Measurements from ENCODE around the gene POLR3G.

The POLR3G gene

DNA sequence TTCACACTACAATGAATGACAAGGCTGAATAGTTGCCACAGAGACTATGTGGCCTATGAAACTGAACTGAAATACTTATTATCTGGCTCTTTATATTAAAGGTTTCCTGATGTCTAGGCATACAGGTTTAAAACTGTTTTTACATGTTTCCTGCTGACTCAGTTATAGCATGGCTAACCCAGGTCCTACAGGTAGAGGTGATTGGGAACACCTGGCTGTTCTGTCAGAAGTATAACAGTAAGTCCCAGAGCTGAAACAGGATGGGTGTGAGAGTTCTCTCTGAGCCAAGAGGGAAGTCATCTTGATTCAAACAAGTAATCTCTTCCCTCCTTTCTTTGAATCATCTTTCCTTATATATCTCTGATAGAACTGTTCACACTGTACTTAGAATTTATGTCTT lies 79.0 kb downstream of the POLR3G start:
- DNase-seq: no peak

DNA sequence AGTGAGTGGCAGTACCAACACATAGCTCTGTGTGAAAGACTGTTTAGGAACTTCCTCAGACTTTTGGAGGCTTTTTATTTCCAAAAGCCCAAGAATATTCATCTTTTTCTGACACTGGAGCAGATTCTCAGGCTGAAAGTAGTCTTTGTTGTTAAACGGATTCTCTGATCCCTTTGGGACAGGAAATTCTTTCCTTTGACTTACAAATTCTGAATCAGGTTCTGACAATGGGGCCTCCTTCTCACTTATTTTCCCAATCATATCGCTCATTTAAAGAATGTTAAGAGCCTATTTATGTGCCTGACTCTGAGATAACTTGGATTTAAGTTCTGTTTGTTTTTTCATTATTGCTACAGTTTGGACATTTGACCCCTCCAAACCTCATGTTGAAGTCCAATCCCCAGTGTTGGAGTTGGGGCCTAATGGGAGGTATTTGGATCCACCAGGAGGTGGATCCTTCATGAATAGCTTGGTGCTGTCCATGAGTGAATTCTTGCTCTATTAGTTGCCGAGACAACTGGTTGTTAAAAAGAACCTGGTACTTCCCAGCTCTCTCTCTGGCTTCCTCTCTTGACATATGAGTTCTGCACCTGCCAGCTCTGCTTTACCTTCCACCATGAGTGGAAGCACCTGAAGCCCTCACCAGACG lies 79.8 kb downstream of the POLR3G start:
- DNase-seq: no peak

DNA sequence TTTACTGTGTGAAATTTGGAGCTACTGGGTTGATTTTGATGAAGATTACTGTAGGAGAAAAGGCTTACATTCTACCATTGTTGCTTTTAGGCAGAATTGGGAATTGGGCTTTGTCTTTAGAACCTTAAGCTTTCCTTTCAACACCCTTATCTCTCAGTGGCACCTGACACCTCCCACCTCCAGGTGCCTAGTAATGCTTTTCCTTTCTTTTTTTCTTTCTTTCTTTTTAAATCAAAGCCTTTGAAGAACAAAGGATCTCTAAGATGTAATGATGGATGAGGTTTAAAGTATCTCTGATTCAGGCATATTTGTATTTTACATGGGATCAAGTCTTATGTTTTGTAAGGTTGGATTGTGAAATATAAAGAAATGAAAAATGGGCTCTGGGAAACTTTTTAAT lies 81.0 kb downstream of the POLR3G start:
- DNase-seq: no peak

DNA sequence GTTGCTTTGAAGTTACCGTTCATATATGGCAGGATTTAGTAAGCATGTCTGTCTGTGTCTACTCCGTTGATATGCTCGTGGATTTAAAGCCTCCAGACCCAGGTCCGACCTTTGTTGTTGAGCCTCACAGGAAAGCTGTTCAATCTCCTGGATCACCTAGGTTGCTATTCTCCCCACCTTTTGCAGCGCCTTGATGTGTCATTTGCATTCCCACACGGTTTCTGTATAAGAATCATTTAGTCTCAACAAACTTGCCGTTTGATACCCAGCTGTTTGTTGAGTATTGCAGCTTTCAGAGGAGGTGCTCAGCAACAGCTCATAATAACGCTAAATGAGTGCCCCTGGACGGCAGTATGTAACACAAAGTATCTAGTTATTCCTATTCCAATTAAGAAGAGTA lies 82.7 kb downstream of the POLR3G start:
- no peak for DNase-seq

DNA sequence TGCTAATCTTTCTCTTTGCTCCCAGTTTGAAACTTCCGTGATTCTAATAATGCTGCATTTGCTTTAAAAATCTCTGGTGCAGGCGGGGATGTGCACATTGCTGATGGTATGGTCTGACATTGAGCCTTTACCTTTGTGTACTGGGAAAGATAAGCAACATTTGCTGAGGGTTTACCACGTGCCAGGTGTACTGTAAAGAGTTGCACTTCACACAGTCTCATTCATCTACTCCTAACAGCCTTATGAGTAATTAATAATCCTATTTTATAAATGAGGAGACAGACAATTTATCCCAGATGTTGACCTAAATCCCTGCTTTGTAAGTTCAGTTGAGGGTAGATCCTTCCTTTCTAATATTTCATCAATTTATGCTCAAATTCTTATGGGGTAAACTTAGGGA lies 83.2 kb downstream of the POLR3G start:
- no peak for DNase-seq

DNA sequence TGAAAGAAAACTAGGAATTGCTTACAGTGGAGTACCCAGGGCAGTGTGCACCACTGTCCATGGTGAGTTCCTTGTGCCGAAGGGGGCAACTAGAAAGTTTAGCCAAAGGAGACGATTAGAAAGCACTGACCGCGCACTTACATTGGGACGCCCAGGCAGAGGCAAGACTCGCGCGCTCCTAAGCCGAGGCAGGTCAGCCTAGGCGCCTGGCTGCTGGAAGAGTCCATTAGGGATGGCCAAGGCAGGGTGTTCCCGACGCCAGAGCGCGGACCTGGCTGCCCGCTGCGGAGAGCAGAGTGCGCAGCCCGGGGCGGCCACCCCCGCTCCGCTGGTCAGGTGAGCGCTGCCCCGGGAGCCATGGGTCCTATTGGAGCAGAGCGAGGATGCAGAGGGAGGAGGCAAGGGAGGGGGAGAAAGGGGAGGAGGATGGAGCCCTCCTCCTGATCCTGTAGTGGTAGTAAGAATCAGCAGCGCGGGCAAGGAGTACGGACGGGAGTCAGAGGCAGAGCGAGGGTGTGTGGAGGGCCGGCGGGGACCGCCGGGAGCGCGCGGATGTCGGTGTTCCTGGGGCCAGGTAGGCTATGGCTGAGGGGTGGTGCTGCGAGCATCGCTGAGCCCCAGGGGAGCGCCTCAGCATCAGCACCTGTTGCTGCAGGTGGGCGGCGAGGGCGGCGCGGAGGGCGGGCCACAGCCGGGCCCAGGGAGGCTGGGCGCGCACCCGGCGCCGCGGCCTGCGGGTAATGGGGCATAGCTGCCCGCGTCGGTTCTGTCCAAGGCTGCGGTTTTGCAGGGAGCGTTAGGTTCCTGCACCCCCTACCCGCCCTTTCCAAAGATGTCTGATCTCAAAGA lies 83.9 kb downstream of the POLR3G start, which contains the start of gene ADGRV1:
TSS of gene ADGRV1 (plus strand) at position 454 of the 849 bp plus-strand sequence. CDS start at position 553, 99 bp downstream.
- DNase-seq: peak; percentile 98

DNA sequence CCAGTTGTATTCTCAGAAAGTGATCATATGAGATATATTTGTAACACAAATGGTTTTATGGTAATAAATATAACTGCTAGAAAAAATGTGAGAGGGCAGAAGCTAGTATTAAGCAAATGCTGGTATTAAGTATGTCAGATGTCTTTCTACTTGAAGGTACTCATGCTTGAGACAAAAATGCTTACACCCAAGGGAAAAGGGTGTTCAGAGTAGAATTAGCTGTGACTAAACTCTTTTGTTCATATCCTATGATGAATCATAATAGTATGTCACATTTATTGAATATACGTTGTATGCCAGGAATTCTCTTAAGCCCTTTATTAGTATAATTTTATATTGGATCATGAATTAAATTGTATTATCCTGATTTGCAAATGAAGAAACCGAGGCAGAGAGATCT lies 86.1 kb downstream of the POLR3G start:
- DNase-seq: no peak

DNA sequence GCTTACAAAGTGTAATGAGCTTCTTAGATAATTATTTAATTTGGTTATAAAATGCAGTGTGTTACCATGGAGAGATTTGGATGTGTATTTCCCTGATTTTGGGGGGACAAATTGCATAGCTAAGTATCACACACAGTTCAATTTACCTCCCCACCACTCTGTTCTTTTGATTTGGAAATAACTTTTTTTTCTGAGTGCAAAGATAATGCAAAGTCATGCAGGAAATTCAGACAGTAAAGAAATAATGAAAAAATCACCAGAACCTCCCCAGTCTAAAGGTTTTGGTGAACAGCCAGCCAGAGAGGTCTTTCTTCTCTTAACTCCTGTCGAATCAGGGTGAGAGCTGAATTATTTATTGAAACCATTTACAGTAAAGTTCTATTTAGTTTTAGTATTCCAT lies 87.1 kb downstream of the POLR3G start:
- DNase-seq: no peak

DNA sequence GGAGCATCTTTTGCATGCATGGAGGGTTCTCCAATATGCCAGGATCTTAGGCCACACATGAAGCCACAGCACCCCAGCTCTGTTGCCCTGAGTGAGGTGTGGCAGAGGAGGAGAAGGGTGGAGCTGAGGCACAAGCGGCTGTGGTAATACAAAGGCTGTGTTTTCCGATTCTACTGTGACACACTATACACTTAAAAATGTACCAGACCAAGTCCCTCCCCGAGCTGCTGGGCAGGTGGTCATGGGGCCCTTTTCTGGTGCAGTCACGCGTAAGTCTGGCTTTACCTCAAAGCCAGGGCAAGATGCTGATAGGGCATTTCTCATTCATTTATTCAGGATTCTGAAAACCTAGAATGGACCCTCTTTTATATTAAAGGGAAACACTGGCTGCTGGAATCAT lies 87.7 kb downstream of the POLR3G start:
- no peak for DNase-seq

DNA sequence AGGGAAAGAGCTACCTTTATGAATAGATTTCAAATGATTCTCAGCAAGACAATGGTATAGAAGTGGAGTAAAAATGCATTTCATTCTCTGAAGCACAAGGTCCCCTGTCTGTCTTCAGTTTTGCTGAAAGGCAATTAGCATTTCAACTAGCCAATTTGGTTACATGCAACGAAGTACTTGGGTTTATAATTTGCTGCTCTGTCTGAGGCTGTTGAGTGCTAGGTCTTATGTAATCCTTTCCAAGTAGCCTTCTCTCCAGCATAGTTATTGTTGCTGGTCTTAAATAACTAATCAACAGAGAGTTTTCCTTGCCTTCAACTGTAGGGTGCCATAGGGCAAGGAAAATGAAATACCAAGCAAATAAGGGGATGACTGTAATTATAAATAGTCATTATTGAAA lies 88.4 kb downstream of the POLR3G start:
- DNase-seq: no peak
